GM21515 (cell line): ENCODE data around the gene JAG2.
A peak's percentile ranks its signal among the peaks of the same experiment; 100 is the strongest.

Experiments
- ATAC-seq: cut with Tn5 transposase; IDR thresholded peaks from one replicate; pipeline ENCODE4 v1.9.1; 2021; ENCODE audit not compliant: unreplicated experiment

Gene JAG2

GRCh38 chr14:105185001-105185400 lies 16.4 kb upstream of the JAG2 start:
- no peak for ATAC-seq

GRCh38 chr14:105184461-105184860 lies 15.9 kb upstream of the JAG2 start:
- no peak for ATAC-seq

GRCh38 chr14:105182296-105183020 lies 13.9 kb upstream of the JAG2 start:
- no peak for ATAC-seq

GRCh38 chr14:105181549-105182295 lies 13.1 kb upstream of the JAG2 start:
- ATAC-seq: no peak

- ATAC-seq: peak; percentile 48
Measured at GRCh38 chr14:105180592-105181548, 12.3 kb upstream of the JAG2 start, which contains the start of gene NUDT14. TSS of gene NUDT14 (minus strand) at chr14:105181312. CDS start at chr14:105181209, 103 bp downstream.

GRCh38 chr14:105179191-105179590 lies 10.6 kb upstream of the JAG2 start:
- no peak for ATAC-seq

GRCh38 chr14:105178868-105179140 lies 10.2 kb upstream of the JAG2 start:
- no peak for ATAC-seq

- no peak for ATAC-seq
Measured at GRCh38 chr14:105178069-105178867, 9.7 kb upstream of the JAG2 start.

GRCh38 chr14:105177082-105177481 lies 8.5 kb upstream of the JAG2 start:
- no peak for ATAC-seq

- no peak for ATAC-seq
Measured at GRCh38 chr14:105176513-105176912, 7.9 kb upstream of the JAG2 start.

- ATAC-seq: no peak
Measured at GRCh38 chr14:105173901-105174894, 5.6 kb upstream of the JAG2 start.

- no peak for ATAC-seq
Measured at GRCh38 chr14:105173145-105173544, 4.6 kb upstream of the JAG2 start.

- ATAC-seq: no peak
Measured at GRCh38 chr14:105172476-105172875, 3.9 kb upstream of the JAG2 start.

- ATAC-seq: no peak
Measured at GRCh38 chr14:105171004-105171673, 2.6 kb upstream of the JAG2 start.

- no peak for ATAC-seq
Measured at GRCh38 chr14:105169776-105170655, 1.4 kb upstream of the JAG2 start.

- ATAC-seq: no peak
Measured at GRCh38 chr14:105168979-105169507, 467 bp upstream of the JAG2 start.

- no peak for ATAC-seq
Measured at GRCh38 chr14:105168093-105168420, 519 bp downstream of the JAG2 start.
